Measurements from ENCODE around the gene ZNF414. TPM values are rescaled to one million over a fixed set of nuclear protein-coding genes. Genes with fewer than 3 reads are reported as not detected.
A peak's percentile ranks its signal among the peaks of the same experiment; 100 is the strongest.
"Not testable (repeated sequence)": the region's sequence is repeated elsewhere in the genome, so short reads cannot be mapped to it uniquely, and the experiment has no call there.

ZNF414 gene
- total RNA-seq (2014; rRNA removed; shearing (Covaris generic)): 7.0 and 9.3 TPM in 2 replicates

GRCh38 chr19:8513687-8514504 is at the start of gene ZNF414:
Gene ZNF414, minus strand, starts transcription at chr19:8514167. Its CDS starts 121 bp downstream, at chr19:8514046.
- DNase-seq (ENCODE audit: low spot score): peak; percentile 98

GRCh38 chr19:8561075-8561764 is 47.3 kb upstream of the ZNF414 start:
- DNase-seq (ENCODE audit: low spot score): no peak

GRCh38 chr19:8558325-8558724 is 44.4 kb upstream of the ZNF414 start:
- DNase-seq (ENCODE audit: low spot score): no peak

GRCh38 chr19:8557642-8558238 is 43.8 kb upstream of the ZNF414 start:
- DNase-seq (ENCODE audit: low spot score): no peak

GRCh38 chr19:8553729-8554128 is 39.8 kb upstream of the ZNF414 start:
- not testable (repeated sequence) for DNase-seq (ENCODE audit: low spot score)

- no peak for DNase-seq (ENCODE audit: low spot score)
Measured at GRCh38 chr19:8552810-8553209, 38.8 kb upstream of the ZNF414 start.

GRCh38 chr19:8550070-8550469 is 36.1 kb upstream of the ZNF414 start:
- no peak for DNase-seq (ENCODE audit: low spot score)

GRCh38 chr19:8545743-8546142 is 31.8 kb upstream of the ZNF414 start:
- no peak for DNase-seq (ENCODE audit: low spot score)

GRCh38 chr19:8544168-8544567 is 30.2 kb upstream of the ZNF414 start:
- no peak for DNase-seq (ENCODE audit: low spot score)

GRCh38 chr19:8539621-8540149 is 25.7 kb upstream of the ZNF414 start:
- DNase-seq (ENCODE audit: low spot score): no peak

GRCh38 chr19:8537099-8537498 is 23.1 kb upstream of the ZNF414 start:
- no peak for DNase-seq (ENCODE audit: low spot score)

- DNase-seq (ENCODE audit: low spot score): no peak
Measured at GRCh38 chr19:8536282-8536681, 22.3 kb upstream of the ZNF414 start.

- no peak for DNase-seq (ENCODE audit: low spot score)
Measured at GRCh38 chr19:8532225-8532624, 18.3 kb upstream of the ZNF414 start.

GRCh38 chr19:8531470-8531869 is 17.5 kb upstream of the ZNF414 start:
- DNase-seq (ENCODE audit: low spot score): no peak

- DNase-seq (ENCODE audit: low spot score): no peak
Measured at GRCh38 chr19:8530061-8530679, 16.2 kb upstream of the ZNF414 start.

- DNase-seq (ENCODE audit: low spot score): no peak
Measured at GRCh38 chr19:8529369-8530006, 15.5 kb upstream of the ZNF414 start.

GRCh38 chr19:8528500-8528899 is 14.5 kb upstream of the ZNF414 start:
- DNase-seq (ENCODE audit: low spot score): no peak

- peak; percentile 94 for DNase-seq (ENCODE audit: low spot score)
Measured at GRCh38 chr19:8526345-8527091, 12.6 kb upstream of the ZNF414 start.

- DNase-seq (ENCODE audit: low spot score): no peak
Measured at GRCh38 chr19:8525401-8525684, 11.4 kb upstream of the ZNF414 start.

- DNase-seq (ENCODE audit: low spot score): no peak
Measured at GRCh38 chr19:8519388-8519787, 5.4 kb upstream of the ZNF414 start.

GRCh38 chr19:8518536-8518935 is 4.6 kb upstream of the ZNF414 start:
- no peak for DNase-seq (ENCODE audit: low spot score)
